Lung (tissue), 12 donors: ENCODE results near the gene MATN1. TPM values are rescaled to one million over a fixed set of nuclear protein-coding genes. Genes with fewer than 3 reads are reported as not detected.
A peak's percentile ranks its signal among the peaks of the same experiment; 100 is the strongest.

Experiments used
- ATAC-seq: fragments of 200-7000 bp; cut with Tn5 transposase; one replicate; pipeline ENCODE4 v1.9.1; 2020; ENCODE audit warnings: moderate number of reproducible peaks; ENCODE audit not compliant: insufficient read depth, low FRiP score
- DNase-seq, 3 donors: peaks; one replicate each; pipeline ENCODE4 v3.0.0-alpha.2; 2013 to 2017
- H3K27ac ChIP-seq, 2 donors: one replicate each; pipeline ENCODE4 v1.5.1; 2013; ENCODE audit warnings: mild to moderate bottlenecking in 2 of 2, moderate library complexity in 2 of 2, control low read depth in 1 of 2, inconsistent platforms in 1 of 2, low read depth in 1 of 2, low read length in 1 of 2
- H3K27me3 ChIP-seq, 3 donors: one replicate each; pipeline ENCODE4 v1.5.1; 2013; ENCODE audit warnings: low read length in 2 of 3; ENCODE audit not compliant: control insufficient read depth in 3 of 3, insufficient read depth in 3 of 3
- H3K36me3 ChIP-seq, 4 donors: one replicate each; pipeline ENCODE4 v1.5.1; 2013; ENCODE audit warnings: low read length in 4 of 4, mild to moderate bottlenecking in 1 of 4, moderate library complexity in 1 of 4; ENCODE audit not compliant: control insufficient read depth in 4 of 4, insufficient read depth in 4 of 4
- H3K4me1 ChIP-seq, 5 donors: one replicate each; pipeline ENCODE4 v1.5.1; 2013; ENCODE audit warnings: low read length in 5 of 5, mild to moderate bottlenecking in 2 of 5, moderate library complexity in 1 of 5; ENCODE audit not compliant: control insufficient read depth in 5 of 5, insufficient read depth in 5 of 5
- H3K4me3 ChIP-seq: one replicate; pipeline ENCODE4 v1.5.1; 2013; ENCODE audit warnings: mild to moderate bottlenecking, control low read depth, moderate library complexity
- H3K9ac ChIP-seq, 2 donors: one replicate each; pipeline ENCODE4 v1.5.1; 2013; ENCODE audit warnings: low read length in 2 of 2, control low read depth in 1 of 2; ENCODE audit not compliant: insufficient read depth in 1 of 2
- H3K9me3 ChIP-seq, 4 donors: one replicate each; pipeline ENCODE4 v1.5.1; 2013; ENCODE audit warnings: low read length in 3 of 4, mild to moderate bottlenecking in 1 of 4, moderate library complexity in 1 of 4; ENCODE audit not compliant: control insufficient read depth in 4 of 4, insufficient read depth in 3 of 4
- CTCF ChIP-seq: IDR thresholded peaks from 2 replicates; pipeline ENCODE4 v1.5.1; 2012; ENCODE audit warnings: mild to moderate bottlenecking; ENCODE audit errors: control extremely low read depth, extremely low read depth
- WGBS, 2 donors: extraction: QIAGEN DNeasy Blood & Tissue Kit; methylation state at CpG; one replicate each; pipeline ENCODE4 v1.1.7; 2013; 5-methylcytosine and 5-hydroxymethylcytosine counted together
- polyA plus RNA-seq, 2 donors: library from polyadenylated mRNA; stranded (reverse); fragments of 200-250 nt; gene quantifications; one replicate each; pipeline ENCODE4 v1.2.1, GENCODE V29; 2013
- total RNA-seq, 2 donors: library from RNA; depleted of rRNA in 1 of 2; stranded (reverse); fragments of >200 nt in 1 of 2; gene quantifications; one replicate each; pipeline ENCODE4 v1.2.1, GENCODE V29; 2014 to 2021
- donor health status: control.
- donor health status: control.
- donor health status: Bipolar disorder and iron deficiency.
- donor health status: healthy.
- donor health status: DM: yes; HTN: yes; CAD: no.

Gene MATN1
- total and polyA plus RNA-seq, 4 donors: 0.15 to 0.57 (median 0.17) TPM

GRCh38 chr1:30710407-30710806 is 13.0 kb downstream of the MATN1 start:
- Histone ChIP-seq H3K36me3 (no peaks in the 10 kb centered on the region), H3K27me3 (no peaks in the 10 kb centered on the region), H3K4me3 (no peak overlapping the region), H3K4me1 (peaks cover 0 to 12% (median 0%) of the 10 kb centered on the region in 5 donors), H3K27ac (no peak overlapping the region), H3K9ac (no peak overlapping the region), H3K9me3 (peaks cover 0 to 5% (median 0%) of the 10 kb centered on the region in 4 donors)
- WGBS, 2 donors: 45 to 52% methylated on average over 2 of the region's 2 CpGs
- ATAC-seq (no peak), DNase-seq (no peak)
- TF ChIP-seq CTCF: no peak

- Histone ChIP-seq H3K9ac (no peak overlapping the region), H3K4me3 (no peak overlapping the region), H3K27ac (no peak overlapping the region), H3K36me3 (no peaks in the 10 kb centered on the region), H3K4me1 (peaks cover 0 to 8% (median 0%) of the 10 kb centered on the region in 5 donors), H3K9me3 (no peaks in the 10 kb centered on the region), H3K27me3 (no peaks in the 10 kb centered on the region)
- no peak for ATAC-seq
- no peak for TF ChIP-seq CTCF
- no peak for DNase-seq
- WGBS, 2 donors: 52 to 56% methylated on average over 8 of the region's 8 CpGs
Measured at GRCh38 chr1:30708361-30708728, 15.0 kb downstream of the MATN1 start.

GRCh38 chr1:30707412-30708360 is 15.7 kb downstream of the MATN1 start:
- WGBS, 2 donors: 50 to 56% methylated on average over 16 of the region's 16 CpGs

More at GRCh38 chr1:30707412-30708360, 15.7 kb downstream of the MATN1 start:
- Histone ChIP-seq H3K9me3 (no peaks in the 10 kb centered on the region), H3K27me3 (no peaks in the 10 kb centered on the region), H3K9ac (no peak overlapping the region), H3K4me1 (peaks cover 0 to 2% (median 0%) of the 10 kb centered on the region in 5 donors), H3K4me3 (no peak overlapping the region), H3K36me3 (no peaks in the 10 kb centered on the region), H3K27ac (no peak overlapping the region)
- DNase-seq (peak; percentile 66 to 74 (median 71)), ATAC-seq (peak; percentile 67)
- TF ChIP-seq CTCF: peak; percentile 61
